ENCODE measurements around the gene DDX5.

The DDX5 gene

DNA sequence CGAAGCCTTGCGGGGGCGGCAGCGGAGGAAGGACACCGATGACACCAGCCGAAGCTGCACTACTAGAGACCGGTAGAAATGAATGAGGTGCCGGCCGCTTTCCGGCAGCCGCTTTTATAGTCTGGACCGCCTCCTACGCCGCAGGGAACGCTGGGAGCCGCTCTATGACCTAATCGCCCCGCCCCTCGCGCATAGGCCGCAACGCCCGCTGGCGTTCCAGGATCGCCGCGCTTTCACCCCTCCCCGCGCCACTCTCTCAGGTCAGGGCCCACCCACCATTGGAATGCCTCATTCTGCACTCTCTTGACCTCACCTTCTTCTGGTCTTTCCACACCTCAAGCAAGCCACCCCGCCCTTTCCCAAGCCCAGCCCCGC, at the start of gene DDX5:
Gene DDX5, minus strand, starts transcription at position 89 of the 375 bp plus-strand sequence. CDS start 170 bp downstream, outside the sequence.
- no peak for DNase-seq (ENCODE audit: low read depth, low spot score)

GRCh38 chr17:64555281-64555680, 49.2 kb upstream of the DDX5 start:
- DNase-seq (ENCODE audit: low read depth, low spot score) = no peak

GRCh38 chr17:64554028-64554637, 48.0 kb upstream of the DDX5 start:
- no peak for DNase-seq (ENCODE audit: low read depth, low spot score)

DNA sequence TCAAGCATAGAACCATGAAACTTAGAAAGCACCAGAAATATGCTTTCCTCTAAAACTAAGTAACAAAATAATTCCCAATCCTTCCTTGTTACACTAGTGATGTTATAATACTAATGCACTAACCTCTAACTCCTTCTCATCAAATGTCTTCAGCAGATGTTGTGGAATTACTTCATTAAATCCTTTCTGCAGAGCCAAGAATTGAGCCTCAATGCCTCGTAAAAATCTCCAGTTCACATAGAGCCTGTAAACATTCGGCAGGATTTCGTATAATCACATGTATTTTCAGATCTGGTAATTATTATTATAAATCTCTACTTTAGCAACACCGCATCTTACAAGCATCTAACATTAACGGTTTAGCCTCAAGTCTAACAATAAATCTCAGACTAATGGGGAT, 45.4 kb upstream of the DDX5 start:
- DNase-seq (ENCODE audit: low read depth, low spot score) = no peak

GRCh38 chr17:64547319-64547718, 41.2 kb upstream of the DDX5 start:
- DNase-seq (ENCODE audit: low read depth, low spot score) = no peak

GRCh38 chr17:64546716-64547115, 40.6 kb upstream of the DDX5 start:
- DNase-seq (ENCODE audit: low read depth, low spot score) = no peak

- DNase-seq (ENCODE audit: low read depth, low spot score) = no peak
Observed at GRCh38 chr17:64544742-64545141, 38.7 kb upstream of the DDX5 start.

DNA sequence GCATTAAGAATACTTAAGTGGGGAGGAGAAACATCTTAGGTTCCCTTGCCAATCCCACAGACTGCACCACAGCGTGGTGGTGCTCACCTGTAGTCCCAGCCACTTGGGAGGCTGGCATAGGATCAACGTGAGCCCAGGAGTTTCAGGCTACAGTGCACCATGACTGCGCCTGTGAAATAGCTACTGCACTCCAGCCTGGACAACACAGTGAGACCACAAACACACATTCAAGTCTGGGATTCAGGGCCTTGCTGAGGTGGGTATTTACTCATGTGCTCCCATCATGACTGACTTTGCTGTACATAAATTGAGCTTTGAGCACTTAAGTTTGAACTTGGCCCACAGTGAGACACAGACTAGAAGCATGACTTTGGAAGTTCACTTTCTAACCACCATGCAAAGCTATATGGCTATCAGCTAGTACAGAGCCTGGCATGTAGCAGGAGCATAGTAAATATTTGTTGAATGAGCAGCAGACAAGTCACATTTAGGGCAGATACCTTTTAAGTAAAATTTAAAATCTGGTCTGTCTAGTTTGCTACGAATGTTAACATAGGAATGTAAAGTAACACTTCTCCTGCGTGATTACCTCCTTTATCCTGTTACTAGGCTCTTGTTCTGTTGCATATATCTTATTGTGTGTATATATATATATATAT, 34.2 kb upstream of the DDX5 start:
- no peak for DNase-seq (ENCODE audit: low read depth, low spot score)

GRCh38 chr17:64538508-64539130, 32.5 kb upstream of the DDX5 start:
- DNase-seq (ENCODE audit: low read depth, low spot score) = no peak

DNA sequence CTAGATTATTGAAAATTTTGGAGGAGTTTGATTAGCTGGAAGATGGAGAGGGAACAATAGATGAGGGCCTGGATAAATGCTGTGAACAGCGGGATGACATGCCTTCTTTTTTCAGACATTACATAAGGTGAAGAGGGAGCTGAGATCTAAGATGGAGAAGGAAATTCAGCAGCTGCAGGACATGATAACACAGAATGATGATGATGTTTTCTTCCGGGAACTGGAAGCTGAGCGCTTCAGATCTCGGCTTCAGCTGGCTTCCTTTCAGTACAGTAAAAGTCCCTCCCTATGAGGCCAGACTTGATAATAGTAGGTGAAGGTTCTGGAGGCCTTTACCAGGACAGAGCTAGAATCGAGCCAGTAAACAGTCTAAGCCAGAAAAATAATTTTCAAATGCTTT, 31.4 kb upstream of the DDX5 start:
- no peak for DNase-seq (ENCODE audit: low read depth, low spot score)

- DNase-seq (ENCODE audit: low read depth, low spot score) = no peak
Observed at GRCh38 chr17:64536913-64537312, 30.8 kb upstream of the DDX5 start.

DNA sequence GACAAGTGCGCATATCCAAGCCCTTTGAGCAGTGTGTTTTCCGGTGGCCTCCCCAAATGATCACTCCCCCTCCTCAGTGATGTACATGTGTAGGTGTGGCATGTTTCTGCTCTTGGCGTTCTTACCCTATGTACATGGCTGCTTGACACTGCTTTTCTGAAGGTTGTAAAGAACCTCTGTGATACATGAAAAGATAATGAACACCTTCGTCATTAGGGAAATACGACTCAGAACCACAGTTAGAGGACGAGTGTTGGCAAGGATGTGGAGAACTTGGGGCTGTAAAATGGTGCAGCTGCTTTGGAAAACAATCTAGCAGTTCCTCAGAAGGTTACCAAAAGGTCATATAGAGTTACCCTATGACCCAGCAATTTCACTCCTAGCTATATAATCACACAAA, 29.3 kb upstream of the DDX5 start:
- DNase-seq (ENCODE audit: low read depth, low spot score) = no peak

DNA sequence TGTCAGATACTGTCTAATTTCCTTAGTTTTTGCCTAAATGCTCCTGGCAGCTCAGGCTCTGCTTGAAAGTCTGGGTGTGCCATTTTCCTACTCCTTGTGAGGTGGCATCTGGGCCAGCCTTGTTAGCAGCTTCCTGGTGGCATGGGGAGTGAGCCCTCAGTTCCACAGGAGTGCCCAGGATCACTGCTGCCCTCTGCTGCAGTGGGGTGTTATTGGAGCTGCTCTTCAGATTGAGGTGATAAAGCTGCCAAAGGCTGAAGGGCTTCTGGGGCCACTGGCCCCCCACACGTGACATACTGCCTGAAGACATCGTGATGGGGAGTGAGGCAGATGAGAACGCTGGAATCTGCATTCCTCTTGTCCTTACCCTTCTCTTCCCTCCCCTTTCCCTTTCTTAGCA, 28.1 kb upstream of the DDX5 start:
- DNase-seq (ENCODE audit: low read depth, low spot score) = no peak

DNA sequence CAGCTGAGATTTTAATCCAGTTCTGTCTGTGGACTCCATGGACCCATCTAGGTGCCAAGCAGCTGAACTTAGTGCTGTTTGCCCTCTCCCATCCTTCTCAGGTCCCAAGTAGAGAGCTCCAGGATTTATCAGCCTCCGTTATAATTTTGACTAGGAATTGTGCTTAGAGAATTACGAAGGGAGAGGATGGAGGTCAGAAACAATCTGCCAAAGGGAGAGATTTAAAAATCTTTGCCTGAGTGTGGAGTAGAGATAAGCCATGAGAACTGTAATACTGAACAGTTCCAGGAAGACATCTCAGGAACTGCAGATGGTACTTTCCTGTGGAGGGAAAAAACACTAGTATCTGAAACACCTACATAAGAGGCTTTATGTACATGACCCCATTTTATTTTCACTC, 27.7 kb upstream of the DDX5 start:
- no peak for DNase-seq (ENCODE audit: low read depth, low spot score)

- DNase-seq (ENCODE audit: low read depth, low spot score) = no peak
Observed at GRCh38 chr17:64532409-64532808, 26.3 kb upstream of the DDX5 start.

- no peak for DNase-seq (ENCODE audit: low read depth, low spot score)
Observed at GRCh38 chr17:64531955-64532371, 25.9 kb upstream of the DDX5 start.

DNA sequence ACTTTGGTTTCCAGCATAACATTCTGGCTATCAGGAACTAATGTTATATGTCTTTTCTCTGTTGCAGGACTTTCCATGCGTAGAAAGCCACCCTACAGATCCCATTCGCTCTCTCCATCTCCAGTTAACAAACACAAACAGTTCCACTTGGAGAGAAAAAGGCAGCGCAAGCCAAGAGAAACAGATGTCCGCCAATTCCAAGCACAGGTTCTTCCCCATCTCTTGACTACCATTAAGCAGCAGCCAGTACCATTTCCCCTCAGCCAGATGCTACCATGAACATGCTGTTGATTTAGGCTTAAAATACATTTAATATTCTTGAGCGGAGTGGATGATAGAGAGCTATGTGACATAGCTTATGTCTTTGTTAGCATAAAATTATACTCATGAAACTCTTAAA, 23.1 kb upstream of the DDX5 start:
- DNase-seq (ENCODE audit: low read depth, low spot score) = no peak

DNA sequence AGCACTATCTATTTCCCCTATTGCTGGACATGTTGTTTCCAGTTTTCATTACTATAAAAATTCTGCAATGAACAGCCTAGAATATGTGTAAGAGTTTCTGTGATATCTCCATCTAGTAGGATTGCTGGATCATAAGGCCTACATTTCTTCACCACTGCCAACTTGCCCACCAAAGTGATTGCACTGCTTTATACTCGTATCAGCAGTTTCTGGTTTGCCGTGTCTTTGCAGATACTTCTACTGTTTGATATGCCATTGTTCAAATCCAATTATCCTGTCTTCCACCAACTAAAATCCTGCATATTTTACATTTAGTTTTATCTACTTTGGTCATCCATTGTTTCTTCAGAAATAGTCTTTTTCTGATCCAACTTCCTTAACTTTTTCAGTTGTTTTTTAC, 21.8 kb upstream of the DDX5 start:
- no peak for DNase-seq (ENCODE audit: low read depth, low spot score)

DNA sequence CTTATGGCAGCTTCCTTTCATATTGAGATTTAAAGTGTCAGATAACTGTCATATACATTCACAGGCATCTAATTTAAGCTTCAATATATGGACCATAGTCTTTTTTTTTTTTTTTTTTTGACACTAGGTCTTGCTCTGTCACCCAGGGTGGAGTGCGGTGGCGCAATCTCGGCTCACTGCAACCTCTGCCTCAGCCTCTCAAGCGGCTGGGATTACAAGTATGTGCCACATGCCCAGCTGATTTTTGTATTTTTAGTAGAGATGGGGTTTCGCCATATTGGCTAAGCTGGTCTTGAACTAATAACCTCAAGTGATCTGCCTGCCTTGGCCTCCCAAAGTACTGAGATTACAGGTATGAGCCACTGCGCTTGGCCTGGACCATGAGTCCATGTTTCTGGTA, 14.3 kb upstream of the DDX5 start:
- DNase-seq (ENCODE audit: low read depth, low spot score) = no peak

- DNase-seq (ENCODE audit: low read depth, low spot score) = no peak
Observed at GRCh38 chr17:64519601-64520000, 13.5 kb upstream of the DDX5 start.

- no peak for DNase-seq (ENCODE audit: low read depth, low spot score)
Observed at GRCh38 chr17:64515829-64516228, 9.7 kb upstream of the DDX5 start.

- DNase-seq (ENCODE audit: low read depth, low spot score) = no peak
Observed at GRCh38 chr17:64515419-64515818, 9.3 kb upstream of the DDX5 start.

DNA sequence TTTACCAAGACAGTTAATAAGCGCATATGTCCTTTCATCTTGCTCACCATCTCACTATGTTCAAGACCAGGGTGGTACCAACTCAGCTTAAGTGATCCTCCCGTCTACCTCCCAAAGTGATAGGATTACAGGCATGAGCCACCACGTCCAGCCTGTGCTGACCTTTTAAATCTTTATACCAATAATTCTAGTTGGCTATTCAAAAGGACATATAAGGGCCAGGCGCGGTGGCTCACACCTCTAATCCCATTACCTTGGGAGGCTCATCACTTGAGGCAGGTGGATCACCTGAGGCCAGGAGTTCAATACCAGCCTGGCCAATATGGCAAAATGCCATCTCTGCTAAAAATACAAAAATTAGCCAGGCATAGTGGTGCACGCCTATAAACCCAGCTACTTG, 3.1 kb upstream of the DDX5 start:
- no peak for DNase-seq (ENCODE audit: low read depth, low spot score)

Data from brain pericyte (primary cell).